Measurements from ENCODE around the gene HK2. TPM values are rescaled to one million over a fixed set of nuclear protein-coding genes. Genes with fewer than 3 reads are reported as not detected.

The HK2 gene
- total RNA-seq = 19.1 and 46.8 TPM in 2 replicates

GRCh38 chr2:74833418-74834233 is at the start of gene HK2:
TSS of gene HK2 (plus strand) at chr2:74834127. CDS start at chr2:74834581, 454 bp downstream.

Other genes starting within 250 kb of the HK2 start
- not detected in 2 replicates for gene M1AP, start 185.8 kb upstream of the HK2 start, total RNA-seq
- gene SEMA4F, start 179.9 kb upstream of the HK2 start, total RNA-seq = 10.2 and 18.4 TPM in 2 replicates
- gene POLE4, start 124.5 kb downstream of the HK2 start, total RNA-seq = 17.4 and 24.4 TPM in 2 replicates

Measured in smooth muscle cell of trachea (primary cell).